Panc1 (cell line): ENCODE data around the gene TSPYL1. TPM values are rescaled to one million over a fixed set of nuclear protein-coding genes. Genes with fewer than 3 reads are reported as not detected.

ENCODE experiments used
- ATAC-seq: fragments of 200-7000 bp; cut with Tn5 transposase; 2 replicates; pipeline ENCODE4 v1.9.1; 2020; ENCODE audit warnings: mild to moderate bottlenecking, moderate library complexity
- BruUV-seq: library from RNA; stranded (reverse); fragments of 400-500 nt; replicated peaks from 2 replicates; lab custom pipeline; 2021; lab: Mats Ljungman, UMichigan
- CTCF ChIA-PET: fragments of 300-600 bp; sonication (Branson Sonifier 250); formaldehyde crosslinking; loops from one replicate; lab custom pipeline; 2022; ENCODE audit warnings: antibody characterized with exemption; lab: Charles Lee
- POLR2A ChIA-PET: fragments of 300-600 bp; sonication (Branson Sonifier 250); formaldehyde crosslinking; loops from one replicate; lab custom pipeline; 2022; ENCODE audit warnings: antibody characterized with exemption; lab: Charles Lee
- DNase-seq: peaks from one replicate; pipeline ENCODE4 v3.0.0-alpha.2; 2010; ENCODE audit warnings: low read depth, low spot score
- H3K27ac ChIP-seq: 2 replicates; pipeline ENCODE4 v1.5.1; 2011; ENCODE audit warnings: mild to moderate bottlenecking, low read length, inconsistent platforms
- H3K27me3 ChIP-seq: fragments of 200-500 bp; sonication (Bioruptor generic); 2 replicates; pipeline ENCODE4 v1.6.0; 2014; ENCODE audit warnings: low read length, inconsistent platforms; ENCODE audit not compliant: control insufficient read depth, insufficient read depth
- H3K36me3 ChIP-seq: fragments of 200-500 bp; sonication (Bioruptor generic); 2 replicates; pipeline ENCODE4 v1.5.1; 2014; ENCODE audit warnings: inconsistent platforms, mild to moderate bottlenecking, low read length, moderate library complexity; ENCODE audit not compliant: control insufficient read depth, insufficient read depth
- H3K4me1 ChIP-seq: 2 replicates; pipeline ENCODE4 v1.5.1; 2011; ENCODE audit warnings: inconsistent platforms, mild to moderate bottlenecking, low read length, moderate library complexity; ENCODE audit not compliant: control insufficient read depth, insufficient read depth
- H3K4me3 ChIP-seq, 2 experiments: 2 replicates each; pipeline ENCODE4 v1.5.1; 2011 to 2012; ENCODE audit warnings: low read depth in 2 of 2, low read length in 2 of 2, mild to moderate bottlenecking in 2 of 2, inconsistent platforms in 1 of 2, moderate library complexity in 1 of 2
- H3K9me3 ChIP-seq: fragments of 200-500 bp; sonication (Bioruptor generic); 2 replicates; pipeline ENCODE4 v1.5.1; 2014; ENCODE audit warnings: low read depth, mild to moderate bottlenecking, inconsistent platforms, low read length, moderate library complexity; ENCODE audit not compliant: control insufficient read depth, insufficient read depth
- CTCF ChIP-seq: fragments of 450-650 bp; IDR thresholded peaks from 2 replicates; pipeline ENCODE4 v1.5.1; 2017; ENCODE audit warnings: mild to moderate bottlenecking
- POLR2AphosphoS5 ChIP-seq: IDR thresholded peaks from 2 replicates; pipeline ENCODE4 v1.6.1; 2012; ENCODE audit warnings: mild to moderate bottlenecking, low read depth, low read length, moderate library complexity
- REST ChIP-seq, 2 experiments: IDR thresholded peaks; 2 replicates each; pipeline ENCODE4 v1.6.1; 2011 to 2012; ENCODE audit warnings: low read depth in 2 of 2, control low read depth in 1 of 2, low read length in 1 of 2, mild to moderate bottlenecking in 1 of 2, moderate library complexity in 1 of 2; ENCODE audit not compliant: insufficient read depth in 1 of 2
- SIN3A ChIP-seq: IDR thresholded peaks from 2 replicates; pipeline ENCODE4 v1.6.1; 2012; ENCODE audit warnings: low read depth, mild to moderate bottlenecking, low read length, moderate library complexity, borderline replicate concordance; ENCODE audit not compliant: insufficient read depth
- TCF7L2 ChIP-seq: IDR thresholded peaks from 2 replicates; pipeline ENCODE4 v1.6.1; 2011; ENCODE audit warnings: mild to moderate bottlenecking, low read depth, low read length, inconsistent platforms
- in situ Hi-C: cut with HindIII; loops from 2 replicates; pipeline ENCODE4 v1.10.0; 2016; ENCODE audit warnings: low sequenced_read_pairs, low pct_unique_long_range_greater_than_20kb
- intact Hi-C: fragments of 100-400 bp; cut with micrococcal nuclease; formaldehyde crosslinking; loops from one replicate; pipeline ENCODE4 v1.10.0; 2022; ENCODE audit not compliant: unreplicated experiment
- total RNA-seq: library from RNA; stranded (reverse); gene quantifications from one replicate; pipeline ENCODE4 v1.2.1, GENCODE V29; 2021; ENCODE audit not compliant: unreplicated experiment

TSPYL1 gene
- total RNA-seq, 1 experiment from 2014 or later = 103 TPM

GRCh38 chr6:116292553-116292952 is 12.8 kb upstream of the TSPYL1 start:
- BruUV-seq = no TSS peak
- Histone ChIP-seq H3K9me3 (no peaks in the 10 kb centered on the region), H3K27ac (no peak overlapping the region), H3K4me1 (no peaks in the 10 kb centered on the region), H3K4me3 (no peak overlapping the region), H3K36me3 (no peaks in the 10 kb centered on the region), H3K27me3 (peaks cover 12% of the 10 kb centered on the region)
- ChIA-PET POLR2A (no interaction called here), CTCF (interaction anchor here (0.6 kb wide), 1 partner anchor 246 kb away, joined by 4 read pairs; no protein-coding TSS in a partner anchor)
- no peak for ATAC-seq
- no peak for TF ChIP-seq TCF7L2
- no peak for TF ChIP-seq POLR2AphosphoS5
- no peak for TF ChIP-seq SIN3A
- TF ChIP-seq REST (IDR thresholded peaks at IDR 0.05; ENCODE audit: insufficient read depth in 1 of 2, low read depth in 2 of 2, low read length in 1 of 2) = no peak
- no peak for TF ChIP-seq CTCF
- intact Hi-C loops (no loop called here), in situ Hi-C loops (no loop called here)
- DNase-seq = no peak

- Histone ChIP-seq H3K27me3 (peaks cover 12% of the 10 kb centered on the region), H3K27ac (no peak overlapping the region), H3K4me3 (no peak overlapping the region), H3K4me1 (no peaks in the 10 kb centered on the region), H3K9me3 (no peaks in the 10 kb centered on the region), H3K36me3 (no peaks in the 10 kb centered on the region)
- TF ChIP-seq TCF7L2 = no peak
- TF ChIP-seq SIN3A = no peak
- TF ChIP-seq REST (IDR thresholded peaks at IDR 0.05; ENCODE audit: insufficient read depth in 1 of 2, low read depth in 2 of 2, low read length in 1 of 2) = no peak
- no peak for TF ChIP-seq POLR2AphosphoS5
- TF ChIP-seq CTCF = no peak
- ATAC-seq (no peak), DNase-seq (no peak)
- ChIA-PET CTCF (interaction anchor here (0.6 kb wide), 1 partner anchor 246 kb away, joined by 4 read pairs; no protein-coding TSS in a partner anchor), POLR2A (no interaction called here)
- in situ Hi-C loops (no loop called here), intact Hi-C loops (no loop called here)
- no TSS peak for BruUV-seq
Observed at GRCh38 chr6:116291701-116292396, 12.1 kb upstream of the TSPYL1 start.
